ENCODE data around the gene CT47A1. TPM values are rescaled to one million over a fixed set of nuclear protein-coding genes. Genes with fewer than 3 reads are reported as not detected.
"Not testable (repeated sequence)": the region's sequence is repeated elsewhere in the genome, so short reads cannot be mapped to it uniquely, and the experiment has no call there.

Gene CT47A1
- not detected for total RNA-seq

- POLR2A ChIA-PET, CTCF ChIA-PET: not testable (repeated sequence)
These were observed at the start of gene CT47A1 for GRCh38 chrX:120985660-120986059. Gene CT47A1, minus strand, starts transcription at chrX:120985760. Its CDS starts 231 bp downstream, at chrX:120985529.

GRCh38 chrX:121032531-121032930 lies 47.0 kb upstream of the CT47A1 start:
- CTCF ChIA-PET: no interaction called here
- POLR2A ChIA-PET: no interaction called here

GRCh38 chrX:121030083-121030482 lies 44.5 kb upstream of the CT47A1 start:
- POLR2A ChIA-PET: no interaction called here
- CTCF ChIA-PET: no interaction called here

GRCh38 chrX:121028419-121028818 lies 42.9 kb upstream of the CT47A1 start:
- CTCF ChIA-PET: no interaction called here
- POLR2A ChIA-PET: no interaction called here

- ChIA-PET POLR2A (no interaction called here), CTCF (no interaction called here)
These were observed 29.3 kb upstream of the CT47A1 start for GRCh38 chrX:121014826-121015225.

GRCh38 chrX:121013897-121014455 lies 28.4 kb upstream of the CT47A1 start:
- CTCF ChIA-PET: no interaction called here
- POLR2A ChIA-PET: no interaction called here

- CTCF ChIA-PET: no interaction called here
- POLR2A ChIA-PET: no interaction called here
These were observed 25.7 kb upstream of the CT47A1 start for GRCh38 chrX:121011254-121011653.

GRCh38 chrX:121010218-121010617 lies 24.7 kb upstream of the CT47A1 start:
- POLR2A ChIA-PET: no interaction called here
- CTCF ChIA-PET: no interaction called here

GRCh38 chrX:121009764-121010163 lies 24.2 kb upstream of the CT47A1 start:
- ChIA-PET POLR2A (no interaction called here), CTCF (no interaction called here)

- CTCF ChIA-PET: no interaction called here
- POLR2A ChIA-PET: no interaction called here
These were observed 23.4 kb upstream of the CT47A1 start for GRCh38 chrX:121008920-121009319.

- ChIA-PET POLR2A (no interaction called here), CTCF (no interaction called here)
These were observed 15.0 kb upstream of the CT47A1 start for GRCh38 chrX:121000589-121000988.

- ChIA-PET POLR2A (no interaction called here), CTCF (no interaction called here)
These were observed 13.9 kb upstream of the CT47A1 start for GRCh38 chrX:120999413-120999812.

- POLR2A ChIA-PET, CTCF ChIA-PET: not testable (repeated sequence)
These were observed 29.1 kb downstream of the CT47A1 start, which contains the start of gene CT47A7 for GRCh38 chrX:120956500-120956899. Gene CT47A7, minus strand, starts transcription at chrX:120956600. Its CDS starts 255 bp downstream, at chrX:120956345.

Other genes with a start within 250 kb of the CT47A1 start
- not detected for gene CT47B1, start 109.9 kb downstream of the CT47A1 start, total RNA-seq
- gene CT47A11, start 48.6 kb downstream of the CT47A1 start, total RNA-seq: not detected
- gene CT47A10, start 43.7 kb downstream of the CT47A1 start, total RNA-seq: not detected
- gene CT47A9, start 38.9 kb downstream of the CT47A1 start, total RNA-seq: not detected
- gene CT47A8, start 34.0 kb downstream of the CT47A1 start, total RNA-seq: not detected
- gene CT47A7, start 29.2 kb downstream of the CT47A1 start, total RNA-seq: not detected
- gene CT47A6, start 24.3 kb downstream of the CT47A1 start, total RNA-seq: not detected
- gene CT47A5, start 19.4 kb downstream of the CT47A1 start, total RNA-seq: not detected
- gene CT47A4, start 14.6 kb downstream of the CT47A1 start, total RNA-seq: not detected
- gene CT47A3, start 9.7 kb downstream of the CT47A1 start, total RNA-seq: not detected
- not detected for gene CT47A2, start 4.8 kb downstream of the CT47A1 start, total RNA-seq
- 1 to 10 TPM in 1 of 2 experiments, under 1 TPM in 1; 0.55 to 1.4 TPM for gene GLUD2, start 61.9 kb upstream of the CT47A1 start, total RNA-seq